Brain pericyte (primary cell): Measurements from ENCODE around the gene CCT4.
"Not testable (repeated sequence)": the region's sequence is repeated elsewhere in the genome, so short reads cannot be mapped to it uniquely, and the experiment has no call there.

ENCODE experiments used
- DNase-seq: peaks from one replicate; pipeline ENCODE4 v3.0.0-alpha.2; 2012; ENCODE audit warnings: low read depth, low spot score

CCT4 gene

DNA sequence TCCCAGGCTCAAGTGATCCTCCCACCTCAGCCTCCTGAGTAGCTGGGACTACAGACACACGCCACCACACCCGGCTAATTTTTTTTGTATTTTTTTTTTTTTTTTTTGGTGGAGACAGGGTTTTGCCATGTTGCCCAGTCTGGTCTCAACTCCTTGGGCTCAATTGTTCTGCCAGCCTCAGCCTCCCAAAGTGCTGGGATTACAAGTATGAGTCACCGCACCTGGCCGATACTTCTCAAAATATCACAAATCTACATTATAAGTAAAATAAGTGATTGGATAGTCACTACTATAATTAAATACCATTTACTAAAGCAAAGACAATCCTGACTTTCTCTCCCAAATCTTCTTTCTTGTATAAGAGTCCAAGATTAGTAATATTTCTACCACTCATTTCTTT, 9.1 kb downstream of the CCT4 start:
- DNase-seq = not testable (repeated sequence)

DNA sequence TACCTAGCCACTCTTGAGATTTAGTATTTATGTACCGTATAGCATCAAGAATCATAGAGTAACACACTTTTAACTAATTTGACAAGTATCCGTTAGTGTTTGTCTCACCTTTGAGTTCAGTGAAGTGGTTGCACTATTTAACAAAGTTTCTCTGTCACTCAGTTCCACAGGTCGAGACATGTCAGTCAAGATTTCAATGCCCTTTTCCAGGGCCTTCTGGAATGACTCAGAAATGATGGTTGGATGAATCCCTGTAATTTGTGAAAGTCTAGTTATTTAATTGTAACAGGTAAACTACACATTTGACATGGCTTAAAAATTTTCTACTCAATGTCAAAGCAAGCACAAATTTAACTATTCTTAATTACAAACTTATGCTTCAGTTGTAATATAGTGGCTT, 9.7 kb downstream of the CCT4 start:
- DNase-seq = no peak

DNA sequence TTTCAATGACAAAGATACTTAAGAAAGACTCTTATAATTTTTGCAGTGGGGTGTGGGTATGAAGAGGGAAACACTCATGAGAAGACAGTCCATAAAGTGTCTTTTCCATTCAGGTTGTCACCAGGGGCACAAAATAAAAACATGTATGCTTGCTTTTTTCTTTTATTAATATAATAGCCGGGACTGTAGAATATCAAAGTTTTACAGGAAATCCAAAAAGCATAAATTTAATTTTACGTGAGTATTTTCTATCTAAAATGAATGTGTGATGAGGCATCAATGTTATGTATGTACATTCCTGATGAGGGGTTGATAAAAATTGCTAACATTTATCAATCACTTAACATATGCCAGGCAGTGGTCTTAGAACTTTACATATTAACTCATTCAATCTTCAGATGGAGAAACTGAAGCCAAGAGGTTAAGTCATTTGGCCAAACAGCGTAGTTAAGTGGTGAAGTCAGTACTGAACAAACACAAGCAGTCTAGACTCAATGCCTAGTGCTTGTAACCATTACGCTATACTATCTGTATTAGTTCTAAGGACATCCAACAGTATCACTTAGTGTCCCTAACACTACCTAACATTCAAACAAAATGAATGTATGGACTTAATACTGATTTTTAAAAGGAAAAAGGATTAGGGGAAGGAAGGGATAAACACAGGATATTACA, 10.7 kb downstream of the CCT4 start:
- DNase-seq = no peak

DNA sequence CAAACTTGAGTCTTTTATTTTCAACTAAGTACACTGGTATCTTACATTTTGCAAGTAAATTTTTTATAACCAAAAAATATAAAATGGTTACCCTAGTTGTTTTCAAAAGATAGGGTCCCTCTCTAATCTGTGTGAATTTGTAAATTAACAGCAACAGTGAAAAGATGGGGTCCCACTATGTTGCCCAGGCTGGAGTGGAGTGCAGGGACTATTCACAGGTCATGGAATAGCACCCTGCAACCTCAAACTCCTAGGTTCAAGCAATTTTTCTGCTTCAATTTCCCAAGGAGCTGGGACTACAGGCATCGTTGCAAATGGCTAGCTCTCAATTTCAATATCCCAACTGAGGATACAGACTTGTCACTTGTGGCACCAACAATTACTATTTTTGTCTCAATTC, 12.1 kb downstream of the CCT4 start:
- no peak for DNase-seq

DNA sequence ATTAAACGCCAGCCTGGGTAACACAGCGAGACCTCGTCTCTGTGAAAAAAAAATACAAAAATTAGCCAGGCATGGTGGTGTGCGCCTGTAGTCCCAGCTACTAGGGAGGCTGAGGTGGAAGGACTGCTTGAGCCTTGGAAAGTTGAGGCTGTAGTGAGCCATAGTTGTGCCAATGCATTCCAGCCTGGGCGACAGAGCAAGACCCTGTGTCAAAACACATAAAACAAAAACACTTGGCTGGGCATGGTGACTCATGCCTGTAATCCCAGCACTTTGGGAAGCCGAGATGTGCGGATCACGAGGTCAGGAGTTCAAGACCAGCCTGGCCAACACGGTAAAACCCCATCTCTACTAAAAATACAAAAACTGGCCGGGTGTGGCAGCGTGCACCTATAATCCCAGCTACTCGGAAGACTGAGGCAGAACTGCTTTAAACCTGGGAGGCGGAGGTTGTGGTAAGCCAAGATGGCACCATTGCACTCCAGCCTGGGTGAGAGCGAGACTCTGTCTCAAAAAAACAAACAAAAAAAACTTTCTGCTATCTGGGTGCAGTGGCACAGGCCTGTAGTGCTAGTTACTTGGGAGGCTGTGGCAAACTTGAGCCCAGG, 21.9 kb downstream of the CCT4 start:
- not testable (repeated sequence) for DNase-seq

DNA sequence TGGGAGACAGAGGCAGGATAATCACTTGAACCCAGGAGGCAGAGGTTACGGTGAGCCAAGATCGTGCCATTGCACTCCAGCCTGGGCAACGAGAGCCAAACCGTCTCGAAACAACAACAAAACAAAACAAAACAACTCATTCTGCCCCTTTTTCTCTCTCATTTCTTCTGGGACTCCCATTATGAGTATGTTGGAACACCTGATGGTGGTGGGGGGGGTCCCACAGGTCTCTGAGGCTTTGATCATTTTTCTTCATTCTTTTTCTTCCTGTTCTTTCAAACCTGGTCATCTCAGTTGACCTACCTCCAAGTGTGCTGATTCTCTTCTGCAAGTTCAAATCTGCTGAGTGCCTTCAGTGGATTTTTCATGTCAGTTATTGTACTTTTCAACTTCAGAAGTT, 26.4 kb downstream of the CCT4 start:
- no peak for DNase-seq

DNA sequence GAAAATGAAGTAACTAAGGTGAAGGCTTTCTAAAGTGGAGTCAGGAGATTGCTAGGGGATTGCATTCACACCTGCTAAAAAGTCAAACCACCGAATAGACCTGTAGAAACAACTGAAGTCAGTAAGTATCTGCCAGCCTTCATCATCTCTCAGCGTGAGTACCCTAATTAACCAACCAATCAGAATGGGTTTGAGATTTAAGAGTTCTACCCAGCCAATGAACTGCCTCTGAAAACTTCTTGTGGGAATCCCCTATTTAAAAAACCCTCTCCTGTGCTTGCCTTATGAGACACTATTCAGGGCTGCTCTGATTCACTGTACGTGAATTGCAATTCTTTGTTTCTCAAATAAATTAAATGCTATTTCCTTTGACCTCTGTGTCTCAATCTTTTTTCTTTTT, 31.2 kb downstream of the CCT4 start:
- DNase-seq = no peak

GRCh38 chr2:61855318-61855613, 33.2 kb downstream of the CCT4 start:
- no peak for DNase-seq

DNA sequence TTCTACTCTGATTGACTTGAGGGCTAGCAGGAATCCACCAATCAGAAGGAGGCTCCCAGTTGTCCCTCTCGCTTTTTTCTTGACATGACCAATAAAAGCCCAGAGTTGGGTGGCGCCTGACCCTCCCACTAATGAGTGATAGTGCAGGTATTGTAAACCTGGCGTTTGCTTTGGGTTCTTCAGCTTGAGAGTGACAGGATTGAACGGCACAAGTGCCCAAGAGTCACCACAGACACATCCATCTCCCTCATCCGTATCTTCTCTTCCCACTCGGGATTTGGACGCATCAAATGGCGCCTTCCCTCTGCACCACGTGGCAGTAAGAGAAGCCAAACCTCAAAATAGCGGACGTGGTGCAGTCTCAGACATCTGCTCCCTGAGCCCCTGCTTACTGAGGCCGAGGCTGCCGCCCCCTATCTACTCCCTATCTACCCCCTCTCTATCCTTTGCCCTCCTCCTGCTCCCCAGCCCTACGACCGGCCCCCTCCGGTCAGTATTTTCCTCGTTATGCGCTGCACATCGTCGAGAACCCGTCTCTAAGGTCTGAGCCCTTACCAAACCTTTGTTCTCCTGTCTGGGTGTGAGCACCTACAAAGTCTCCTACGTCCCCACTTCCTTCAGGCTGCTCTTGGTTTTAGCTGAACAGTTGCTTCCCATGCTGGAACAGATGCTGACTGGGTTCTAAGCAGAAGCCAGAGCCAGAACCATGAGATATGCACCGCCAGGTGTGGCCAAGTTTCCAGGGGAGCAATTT, 33.7 kb downstream of the CCT4 start:
- peak; percentile 82 for DNase-seq

DNA sequence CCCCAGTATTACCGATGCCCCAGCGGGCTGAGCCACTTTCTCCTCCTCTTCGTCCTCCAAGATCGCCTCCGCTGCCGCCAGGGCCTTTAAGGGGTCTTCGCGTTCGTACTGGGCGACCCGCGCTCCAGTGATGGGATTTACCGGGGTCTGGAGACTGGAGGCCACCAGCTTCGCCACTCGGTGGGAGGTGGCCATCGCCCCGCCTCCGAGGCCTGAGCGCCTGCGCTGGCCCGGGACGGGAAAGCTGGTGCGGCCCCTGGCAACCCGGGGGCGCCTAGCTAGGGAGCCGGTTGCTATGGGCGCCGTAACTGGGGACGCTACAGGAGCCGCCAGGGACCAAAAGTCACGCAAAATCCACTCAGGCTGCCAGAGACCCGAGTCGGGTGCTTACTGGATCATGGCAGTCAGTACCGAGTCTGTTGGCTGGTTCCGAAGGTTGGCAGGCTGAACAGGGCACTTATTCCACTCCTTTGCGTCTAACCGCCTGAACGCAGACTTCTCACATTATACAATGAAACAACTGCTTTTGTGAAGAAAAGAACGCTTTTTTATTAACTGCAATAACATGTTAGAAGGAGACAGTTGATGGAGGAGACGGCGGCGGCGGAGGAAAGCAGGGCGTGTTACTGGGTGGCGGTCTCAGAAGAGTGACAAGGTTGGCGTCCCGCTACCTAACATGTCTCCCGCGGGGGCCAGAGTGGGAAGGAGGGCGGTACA, 34.5 kb downstream of the CCT4 start, which contains the start of gene FAM161A:
FAM161A (minus strand) TSS at position 214 of the 717 bp plus-strand sequence; CDS start at position 195, 19 bp downstream.
- peak; percentile 44 for DNase-seq

DNA sequence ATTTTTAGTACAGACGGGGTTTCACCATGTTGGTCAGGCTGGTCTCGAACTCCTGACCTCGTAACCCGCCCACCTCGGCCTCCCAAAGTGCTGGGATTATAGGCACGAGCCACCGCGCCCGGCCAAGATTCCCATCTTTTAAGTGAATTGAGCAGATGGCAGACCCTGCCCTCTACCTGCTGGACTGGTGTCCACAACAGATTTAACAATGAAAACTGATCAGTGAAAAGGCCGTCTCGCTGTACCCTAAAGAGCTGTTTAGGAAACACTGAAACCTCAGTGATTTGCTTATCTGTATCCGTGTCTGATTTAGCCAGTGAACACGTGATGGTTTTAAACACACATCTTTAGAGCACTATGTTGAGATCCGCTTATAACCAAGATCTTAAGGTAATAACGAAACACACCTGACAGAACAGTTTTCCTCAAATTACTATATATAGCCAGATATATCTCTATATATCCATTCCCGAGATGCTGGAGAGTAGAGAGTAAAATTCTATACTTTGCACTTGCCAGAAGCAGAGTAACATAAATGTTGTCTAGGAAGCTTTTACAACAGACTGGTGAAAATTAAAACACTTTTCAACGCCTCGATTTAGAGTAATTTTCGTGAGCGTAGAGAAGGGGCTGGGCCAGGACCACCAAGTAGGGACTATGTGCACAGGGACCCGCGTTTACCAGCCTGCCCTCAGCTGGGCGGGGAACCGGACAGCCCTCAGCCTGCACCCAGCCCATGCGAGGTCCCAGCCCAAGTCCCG, 35.2 kb downstream of the CCT4 start:
- DNase-seq = no peak

DNA sequence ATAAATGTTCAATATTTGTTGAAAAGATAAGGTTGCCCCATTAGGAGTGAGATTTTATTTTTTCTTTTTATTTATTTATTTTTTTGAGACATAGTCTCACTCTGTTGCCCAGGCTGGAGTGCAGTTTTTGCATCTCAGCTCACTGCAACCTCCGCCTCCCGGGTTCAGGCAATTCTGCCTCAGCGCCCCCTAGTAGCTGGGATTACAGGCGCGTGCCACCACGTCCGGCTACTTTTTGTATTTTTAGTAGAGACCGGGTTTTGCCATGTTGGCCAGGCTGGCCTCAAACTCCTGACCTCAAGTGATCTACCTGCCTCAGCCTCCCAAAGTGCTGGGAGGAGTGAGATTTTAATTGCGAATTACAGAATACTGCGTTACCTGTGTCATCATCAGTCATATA, 37.2 kb downstream of the CCT4 start:
- not testable (repeated sequence) for DNase-seq

GRCh38 chr2:61845320-61845719, 43.1 kb downstream of the CCT4 start:
- no peak for DNase-seq

- no peak for DNase-seq
These were observed 47.2 kb downstream of the CCT4 start for GRCh38 chr2:61841286-61841685.

GRCh38 chr2:61834893-61835292, 53.6 kb downstream of the CCT4 start:
- no peak for DNase-seq

DNA sequence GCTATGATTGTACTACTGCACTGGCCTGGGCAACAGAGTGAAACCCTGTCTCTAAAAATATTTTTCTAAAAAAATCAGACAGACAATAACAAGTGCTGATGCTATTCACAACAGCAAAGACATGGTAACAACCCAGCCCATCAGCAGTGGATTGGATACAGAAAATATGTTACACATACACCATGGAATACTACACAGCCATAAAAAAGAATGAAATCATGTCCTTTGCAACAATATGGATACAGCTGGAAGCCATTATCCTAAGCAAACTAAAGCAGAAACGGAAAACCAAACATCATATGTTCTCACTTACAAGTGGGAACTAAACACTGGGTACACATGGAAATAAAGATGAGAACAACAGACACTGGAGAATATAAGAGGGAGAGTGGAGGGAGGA, 54.5 kb downstream of the CCT4 start:
- DNase-seq = no peak

DNA sequence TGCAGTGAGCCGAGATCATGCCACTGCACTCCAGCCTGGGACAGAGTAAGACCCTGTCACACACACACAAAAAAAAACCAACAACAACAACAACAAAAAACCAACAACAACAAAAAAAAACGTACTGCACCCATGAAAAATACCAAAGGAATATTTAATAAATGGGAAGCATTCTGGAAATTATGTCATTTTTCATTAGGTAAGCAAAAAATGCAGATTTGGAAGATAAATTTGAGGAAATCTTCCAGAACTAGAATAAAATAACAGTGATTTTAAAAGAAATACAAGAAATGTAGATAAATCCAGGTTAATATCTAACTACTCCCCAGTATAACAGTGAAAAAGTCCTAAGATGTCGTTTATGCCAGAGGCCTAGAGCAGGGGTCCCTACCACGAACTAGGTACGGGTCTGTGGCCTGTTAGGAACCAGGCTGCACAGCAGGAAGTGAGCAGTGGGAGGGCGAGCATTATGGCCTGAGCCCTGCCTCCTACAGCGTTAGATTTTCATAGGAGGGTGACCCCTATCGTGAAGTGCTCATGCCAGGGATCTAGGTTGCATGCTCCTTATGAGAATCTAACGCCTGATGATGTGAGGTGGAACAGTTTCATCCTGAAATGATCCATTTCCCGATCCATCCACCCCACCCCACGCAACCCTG, 56.1 kb downstream of the CCT4 start:
- DNase-seq = no peak

DNA sequence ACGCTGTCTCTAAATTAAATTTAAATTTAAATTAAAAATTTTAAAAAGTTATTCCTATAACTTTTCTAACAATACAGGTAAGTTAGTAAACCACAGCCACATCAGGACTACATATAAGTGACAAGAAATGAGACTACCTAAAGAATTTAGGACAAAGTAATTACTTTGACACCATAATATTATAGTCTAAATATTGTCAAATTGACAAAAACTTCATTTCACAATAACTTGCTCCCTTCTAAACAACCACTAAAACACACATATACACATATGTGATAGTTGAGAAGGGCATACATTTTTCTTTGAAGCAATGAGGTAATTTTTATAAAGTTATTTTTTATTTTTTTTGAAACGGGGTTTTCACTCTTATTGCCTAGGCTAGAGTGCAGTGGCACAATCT, 66.2 kb downstream of the CCT4 start:
- no peak for DNase-seq
